ENCODE measurements around the gene TMC4.

DNA sequence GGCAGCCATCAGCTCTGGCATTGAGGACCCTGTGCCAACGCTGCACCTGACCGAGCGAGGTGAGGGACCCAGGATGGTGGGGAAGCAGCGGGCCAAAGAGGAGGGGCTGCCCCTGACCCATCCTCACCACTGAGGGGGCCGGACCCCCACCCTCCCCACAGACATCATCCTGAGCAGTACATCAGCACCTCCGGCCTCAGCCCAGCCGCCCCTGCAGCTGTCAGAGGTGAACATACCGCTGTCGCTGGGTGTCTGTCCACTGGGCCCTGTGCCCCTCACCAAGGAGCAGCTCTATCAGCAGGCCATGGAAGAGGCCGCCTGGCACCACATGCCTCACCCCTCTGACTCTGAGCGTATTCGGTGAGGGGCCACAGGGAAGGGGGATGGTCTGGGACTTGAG lies 20.7 kb downstream of the TMC4 start:
- TF ChIP-seq, protein P1, sequence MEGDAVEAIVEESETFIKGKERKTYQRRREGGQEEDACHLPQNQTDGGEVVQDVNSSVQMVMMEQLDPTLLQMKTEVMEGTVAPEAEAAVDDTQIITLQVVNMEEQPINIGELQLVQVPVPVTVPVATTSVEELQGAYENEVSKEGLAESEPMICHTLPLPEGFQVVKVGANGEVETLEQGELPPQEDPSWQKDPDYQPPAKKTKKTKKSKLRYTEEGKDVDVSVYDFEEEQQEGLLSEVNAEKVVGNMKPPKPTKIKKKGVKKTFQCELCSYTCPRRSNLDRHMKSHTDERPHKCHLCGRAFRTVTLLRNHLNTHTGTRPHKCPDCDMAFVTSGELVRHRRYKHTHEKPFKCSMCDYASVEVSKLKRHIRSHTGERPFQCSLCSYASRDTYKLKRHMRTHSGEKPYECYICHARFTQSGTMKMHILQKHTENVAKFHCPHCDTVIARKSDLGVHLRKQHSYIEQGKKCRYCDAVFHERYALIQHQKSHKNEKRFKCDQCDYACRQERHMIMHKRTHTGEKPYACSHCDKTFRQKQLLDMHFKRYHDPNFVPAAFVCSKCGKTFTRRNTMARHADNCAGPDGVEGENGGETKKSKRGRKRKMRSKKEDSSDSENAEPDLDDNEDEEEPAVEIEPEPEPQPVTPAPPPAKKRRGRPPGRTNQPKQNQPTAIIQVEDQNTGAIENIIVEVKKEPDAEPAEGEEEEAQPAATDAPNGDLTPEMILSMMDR (IDR thresholded peaks at IDR 0.05): no peak
- TF ChIP-seq POLR2A (IDR thresholded peaks at IDR 0.05): no peak

All from thyroid gland (tissue), 4 donors.